Brain pericyte (primary cell): Measurements from ENCODE around the gene KLHL22.
"Not testable (repeated sequence)": the region's sequence is repeated elsewhere in the genome, so short reads cannot be mapped to it uniquely, and the experiment has no call there.

Experiments used
- DNase-seq: peaks from one replicate; pipeline ENCODE4 v3.0.0-alpha.2; 2012; ENCODE audit warnings: low read depth, low spot score

The KLHL22 gene, protein sequence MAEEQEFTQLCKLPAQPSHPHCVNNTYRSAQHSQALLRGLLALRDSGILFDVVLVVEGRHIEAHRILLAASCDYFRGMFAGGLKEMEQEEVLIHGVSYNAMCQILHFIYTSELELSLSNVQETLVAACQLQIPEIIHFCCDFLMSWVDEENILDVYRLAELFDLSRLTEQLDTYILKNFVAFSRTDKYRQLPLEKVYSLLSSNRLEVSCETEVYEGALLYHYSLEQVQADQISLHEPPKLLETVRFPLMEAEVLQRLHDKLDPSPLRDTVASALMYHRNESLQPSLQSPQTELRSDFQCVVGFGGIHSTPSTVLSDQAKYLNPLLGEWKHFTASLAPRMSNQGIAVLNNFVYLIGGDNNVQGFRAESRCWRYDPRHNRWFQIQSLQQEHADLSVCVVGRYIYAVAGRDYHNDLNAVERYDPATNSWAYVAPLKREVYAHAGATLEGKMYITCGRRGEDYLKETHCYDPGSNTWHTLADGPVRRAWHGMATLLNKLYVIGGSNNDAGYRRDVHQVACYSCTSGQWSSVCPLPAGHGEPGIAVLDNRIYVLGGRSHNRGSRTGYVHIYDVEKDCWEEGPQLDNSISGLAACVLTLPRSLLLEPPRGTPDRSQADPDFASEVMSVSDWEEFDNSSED

DNA sequence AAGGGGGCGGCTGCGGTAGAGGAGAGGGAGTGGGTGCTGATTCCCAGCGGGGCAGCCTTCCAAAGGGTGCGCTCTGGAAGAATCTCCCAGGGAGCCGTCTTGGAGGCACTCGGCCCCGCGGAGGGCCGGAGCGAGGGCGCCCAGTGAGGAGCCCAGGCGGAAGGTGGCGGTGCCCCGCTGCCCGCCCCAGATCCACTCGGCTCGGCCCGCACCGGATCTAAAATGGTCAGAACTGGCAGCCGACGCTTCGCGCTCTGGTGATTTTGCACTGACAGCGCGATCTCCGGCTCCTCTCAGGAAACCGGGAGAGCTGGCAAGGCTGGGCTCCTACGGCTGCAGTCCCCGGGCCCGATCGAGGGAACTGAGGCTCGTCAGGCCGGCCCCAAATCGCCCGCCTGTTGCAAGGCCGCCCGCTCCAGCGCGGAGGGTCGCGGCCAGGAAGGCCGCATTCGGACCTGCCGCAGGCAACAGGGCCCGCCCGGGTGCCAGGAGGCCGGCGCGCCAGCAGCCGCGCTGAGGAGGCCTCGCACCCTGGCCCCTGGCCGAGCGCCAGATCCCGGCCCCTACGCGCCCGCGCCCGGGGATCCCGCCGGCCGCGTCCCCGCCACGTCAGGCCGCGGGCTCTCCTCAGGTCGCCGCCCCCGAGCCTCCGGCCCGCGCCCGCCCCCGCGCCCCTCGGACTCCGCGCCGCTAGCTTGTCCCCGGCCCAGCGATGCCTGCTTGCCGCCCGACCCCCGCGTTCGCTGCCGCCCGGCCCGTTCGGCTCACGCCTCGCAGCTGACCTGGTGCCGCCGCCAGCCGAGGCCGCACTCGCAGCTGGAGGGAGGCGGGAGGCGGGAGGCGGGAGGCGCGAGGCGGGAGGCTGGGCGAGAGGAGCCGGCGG lies at the start of gene KLHL22:
Gene KLHL22 (minus strand): TSS at position 818 of the 883 bp plus-strand sequence. CDS start 6,584 bp downstream, outside the sequence.
- no peak for DNase-seq

DNA sequence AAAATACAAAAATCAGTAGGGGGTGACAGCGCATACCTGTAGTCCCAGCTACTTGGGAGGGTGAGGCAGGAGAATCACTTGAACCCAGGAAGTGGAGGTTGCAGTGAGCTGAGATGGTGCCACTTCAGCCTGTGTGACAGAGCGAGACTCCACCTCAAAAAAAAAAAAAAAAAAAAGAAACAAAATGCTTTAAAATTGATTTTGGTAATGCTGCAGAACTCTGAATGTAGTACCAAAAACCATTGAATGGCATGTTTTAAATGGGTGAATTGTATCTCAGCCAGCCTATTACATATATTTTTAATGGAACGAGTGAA lies 49.7 kb upstream of the KLHL22 start:
- not testable (repeated sequence) for DNase-seq

DNA sequence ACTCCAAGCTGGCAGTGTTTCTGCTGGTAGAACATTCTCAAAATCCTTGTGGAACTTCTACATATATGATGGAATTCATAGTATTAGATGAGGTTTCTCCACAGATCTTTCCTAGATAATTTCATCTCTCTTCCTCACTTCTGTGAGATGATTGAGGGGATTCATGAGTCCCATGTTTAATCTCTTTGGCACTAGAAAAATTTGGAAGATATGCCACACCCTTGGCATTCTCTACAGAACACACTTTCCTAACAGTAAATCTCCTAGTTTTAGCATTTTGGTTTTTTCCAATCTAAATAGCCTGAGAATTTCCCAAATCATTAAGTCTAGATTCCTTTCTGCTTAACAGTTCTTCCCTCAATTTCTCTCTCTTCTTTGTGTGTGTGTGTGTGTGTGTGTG lies 47.1 kb upstream of the KLHL22 start:
- DNase-seq: no peak

DNA sequence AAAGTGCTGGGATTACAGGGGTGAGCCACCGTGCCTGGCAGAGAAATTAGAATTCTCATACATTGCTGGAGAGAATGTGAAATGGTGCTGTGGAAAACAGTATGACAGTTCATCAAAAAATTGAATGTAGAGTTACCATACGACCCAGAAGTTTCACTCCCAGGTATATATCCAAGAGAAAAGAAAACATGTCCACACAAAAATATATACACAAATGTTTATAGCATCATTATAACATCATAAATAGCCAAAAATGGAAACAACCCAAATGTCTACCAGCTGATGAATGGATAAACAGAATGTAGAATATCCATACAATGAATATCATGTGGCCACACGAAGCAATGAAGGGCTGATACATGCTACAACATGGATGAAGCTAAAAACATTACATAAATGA lies 46.5 kb upstream of the KLHL22 start:
- no peak for DNase-seq

DNA sequence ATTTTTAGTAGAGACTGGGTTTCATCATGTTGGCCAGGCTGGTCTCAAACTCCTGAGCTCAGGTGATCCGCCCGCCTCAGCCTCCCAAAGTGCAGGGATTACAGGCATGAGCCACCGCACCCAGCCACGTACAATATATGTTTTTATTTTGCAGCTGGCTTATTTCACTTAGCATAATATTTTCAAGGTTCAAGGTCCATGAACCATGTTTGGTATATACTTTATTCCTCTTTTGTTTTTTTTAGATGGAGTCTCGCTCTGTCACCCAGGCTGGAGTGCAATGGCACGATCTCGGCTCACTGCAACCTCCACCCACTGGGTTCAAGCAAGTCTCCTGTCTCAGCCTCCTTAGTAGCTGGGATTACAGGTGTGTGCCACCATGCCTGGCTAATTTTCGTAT lies 43.3 kb upstream of the KLHL22 start:
- not testable (repeated sequence) for DNase-seq

DNA sequence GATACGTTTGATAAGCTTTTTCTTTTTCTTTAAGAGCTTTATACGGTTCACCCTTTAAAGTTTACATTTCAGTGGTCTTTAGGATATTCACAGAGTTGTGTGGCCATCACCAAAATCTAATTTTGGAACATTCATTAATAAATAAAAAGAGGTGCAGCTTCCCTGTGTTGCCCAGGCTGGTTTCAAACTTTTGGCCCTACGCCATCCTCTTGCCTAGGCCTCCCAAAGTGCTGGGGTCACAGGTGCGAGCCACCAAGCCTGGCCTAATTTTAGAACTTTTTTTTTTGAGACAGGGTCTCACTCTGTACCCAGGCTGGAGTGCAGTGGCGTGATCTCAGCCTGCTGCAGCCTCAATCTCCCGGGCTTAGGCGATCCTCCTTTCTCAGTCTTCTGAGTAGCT lies 42.4 kb upstream of the KLHL22 start:
- no peak for DNase-seq

DNA sequence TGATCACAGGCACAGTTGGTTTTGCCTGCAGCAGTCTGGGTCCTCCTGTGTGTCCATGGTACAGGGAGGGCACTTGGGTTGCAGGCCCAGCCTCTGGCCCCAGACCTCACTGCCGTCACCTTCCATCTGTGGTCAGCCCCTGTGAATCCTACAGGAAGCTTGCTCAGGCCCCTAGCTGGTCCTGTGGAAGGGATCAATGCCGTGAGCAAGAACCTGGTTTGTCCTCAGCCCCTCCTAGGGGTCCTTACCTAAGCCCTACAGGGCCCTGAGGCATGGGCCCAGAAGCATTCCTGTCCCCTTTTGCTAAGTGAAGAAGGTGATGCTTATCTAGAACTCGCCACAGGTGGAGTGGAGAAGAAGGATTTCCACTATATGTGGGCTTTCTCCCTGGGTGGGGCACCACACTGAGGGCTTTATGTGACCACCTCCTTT lies 41.7 kb upstream of the KLHL22 start:
- DNase-seq: no peak

DNA sequence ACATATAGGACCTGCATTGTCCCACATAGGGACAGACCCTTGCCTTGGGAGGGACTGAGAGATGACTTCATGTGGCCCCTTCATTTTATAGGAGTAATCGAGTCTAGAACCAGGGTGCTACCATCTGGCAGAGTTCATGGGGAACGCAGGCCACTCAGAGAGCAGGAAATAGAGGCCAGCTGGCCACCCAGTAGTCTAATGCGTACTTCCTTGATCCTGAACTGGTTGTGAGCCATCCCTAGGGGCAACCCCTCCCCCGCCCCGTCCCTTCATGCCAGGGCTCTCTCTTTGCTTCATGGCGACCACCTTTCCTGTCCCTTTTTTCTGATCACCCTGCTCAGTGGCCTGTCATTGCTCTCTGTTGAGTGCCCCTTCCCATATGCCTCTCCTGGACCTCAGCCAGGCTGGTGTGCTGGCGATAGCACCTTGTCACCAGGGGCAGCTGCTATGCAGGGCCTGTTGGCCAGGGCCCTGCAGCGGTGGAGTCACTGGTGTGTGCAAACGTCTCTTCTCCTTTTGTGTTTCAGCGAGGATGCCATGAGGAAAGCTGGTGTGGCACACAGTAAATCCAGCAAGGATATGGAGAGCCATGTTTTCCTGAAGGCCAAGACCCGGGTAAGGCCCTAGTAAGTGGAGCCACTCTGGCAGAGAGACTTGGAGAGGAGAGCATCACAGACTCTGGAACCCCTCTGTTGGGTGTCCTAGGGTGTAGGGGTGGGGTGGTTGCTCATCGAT lies 41.2 kb upstream of the KLHL22 start:
- no peak for DNase-seq

DNA sequence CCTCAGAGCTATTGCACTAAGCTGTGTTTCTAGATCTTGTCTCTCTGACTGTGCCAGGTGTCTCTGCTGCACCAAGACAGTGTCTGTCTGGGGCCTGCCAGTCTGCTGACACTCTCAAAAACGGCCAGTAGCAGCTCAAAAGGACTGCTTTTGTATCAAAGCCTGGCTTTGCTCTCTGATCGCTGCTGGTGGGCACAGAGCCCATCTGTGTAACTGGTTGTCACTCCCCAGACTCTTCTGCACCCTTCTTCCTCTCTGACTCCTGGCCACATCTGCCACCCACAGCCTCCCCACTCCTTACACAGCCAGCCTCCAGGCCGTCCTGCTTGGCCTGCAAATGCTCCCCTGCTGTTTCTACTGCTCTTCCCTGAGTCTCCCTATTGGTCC lies 38.3 kb upstream of the KLHL22 start:
- no peak for DNase-seq

DNA sequence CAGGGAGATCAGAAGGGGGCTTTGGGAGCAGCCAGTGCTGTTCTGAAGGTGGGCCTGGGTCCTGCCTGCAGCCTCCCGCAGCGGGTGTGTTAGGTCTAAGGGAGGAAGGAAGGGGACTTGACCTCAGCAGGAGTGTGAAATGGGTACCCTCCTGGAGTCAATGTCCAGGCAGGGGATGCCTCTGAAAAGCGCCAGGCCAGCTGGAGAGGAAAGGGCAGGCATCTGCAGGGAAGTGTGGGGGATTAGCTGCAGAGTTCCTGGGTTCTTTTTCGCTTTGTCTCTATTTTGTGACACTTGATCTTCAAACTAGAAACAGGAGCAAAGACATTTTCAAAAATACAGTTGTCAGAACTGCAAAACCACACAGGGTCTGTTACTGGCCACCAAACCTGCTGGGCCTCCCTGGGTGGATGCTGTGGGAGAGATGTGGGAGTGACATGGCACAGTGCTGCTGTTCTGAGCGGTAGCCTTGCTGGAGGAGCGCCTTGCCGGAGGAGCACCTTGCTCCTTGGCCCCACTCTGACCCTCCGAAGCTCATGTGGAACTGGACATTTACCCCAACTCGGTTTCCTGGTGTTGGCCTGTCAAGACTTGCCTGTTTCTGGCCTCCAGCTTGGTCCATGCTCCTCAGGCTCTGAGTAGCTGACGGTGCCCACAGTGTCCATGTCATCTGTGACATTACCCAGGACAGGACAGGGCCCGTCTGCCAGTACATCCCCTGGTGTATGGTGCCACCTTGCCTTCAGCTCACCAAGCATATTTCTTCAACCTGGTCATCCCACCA lies 37.7 kb upstream of the KLHL22 start:
- no peak for DNase-seq

DNA sequence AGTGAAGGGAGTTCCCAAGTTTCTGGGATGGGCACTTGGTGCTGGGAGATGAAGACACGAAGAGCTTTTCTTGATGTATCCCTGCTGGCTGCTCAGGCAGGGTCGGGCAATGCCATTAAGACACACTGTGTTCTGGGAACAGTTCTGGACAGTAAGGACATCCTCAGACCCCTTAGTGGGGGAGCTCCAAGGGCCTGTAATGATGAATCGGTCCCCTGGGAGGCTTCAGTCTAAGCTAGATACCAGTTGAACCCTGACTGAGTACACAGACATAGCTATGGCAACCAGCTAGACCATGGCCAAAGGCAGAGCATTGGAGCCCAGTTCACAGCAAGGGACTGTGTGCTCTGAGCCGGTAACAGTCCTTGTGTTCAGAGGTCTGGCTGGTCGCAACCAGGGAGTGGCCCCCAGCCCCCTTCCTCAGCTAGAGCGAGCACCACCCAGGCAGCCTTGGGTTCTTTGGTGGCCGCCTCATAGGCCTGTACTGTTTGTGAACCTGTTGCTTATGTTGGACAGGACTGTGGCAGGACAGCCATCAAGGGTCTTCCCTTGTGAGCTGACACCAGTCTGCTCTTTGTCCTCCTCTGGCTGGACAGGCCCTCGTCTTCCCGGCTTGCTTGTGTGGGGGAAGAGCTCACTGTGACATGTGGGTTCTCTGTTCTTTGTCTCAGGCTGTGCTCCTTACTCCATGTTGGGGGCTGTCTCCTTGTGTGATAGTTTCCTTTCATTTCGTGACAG lies 36.8 kb upstream of the KLHL22 start:
- no peak for DNase-seq

DNA sequence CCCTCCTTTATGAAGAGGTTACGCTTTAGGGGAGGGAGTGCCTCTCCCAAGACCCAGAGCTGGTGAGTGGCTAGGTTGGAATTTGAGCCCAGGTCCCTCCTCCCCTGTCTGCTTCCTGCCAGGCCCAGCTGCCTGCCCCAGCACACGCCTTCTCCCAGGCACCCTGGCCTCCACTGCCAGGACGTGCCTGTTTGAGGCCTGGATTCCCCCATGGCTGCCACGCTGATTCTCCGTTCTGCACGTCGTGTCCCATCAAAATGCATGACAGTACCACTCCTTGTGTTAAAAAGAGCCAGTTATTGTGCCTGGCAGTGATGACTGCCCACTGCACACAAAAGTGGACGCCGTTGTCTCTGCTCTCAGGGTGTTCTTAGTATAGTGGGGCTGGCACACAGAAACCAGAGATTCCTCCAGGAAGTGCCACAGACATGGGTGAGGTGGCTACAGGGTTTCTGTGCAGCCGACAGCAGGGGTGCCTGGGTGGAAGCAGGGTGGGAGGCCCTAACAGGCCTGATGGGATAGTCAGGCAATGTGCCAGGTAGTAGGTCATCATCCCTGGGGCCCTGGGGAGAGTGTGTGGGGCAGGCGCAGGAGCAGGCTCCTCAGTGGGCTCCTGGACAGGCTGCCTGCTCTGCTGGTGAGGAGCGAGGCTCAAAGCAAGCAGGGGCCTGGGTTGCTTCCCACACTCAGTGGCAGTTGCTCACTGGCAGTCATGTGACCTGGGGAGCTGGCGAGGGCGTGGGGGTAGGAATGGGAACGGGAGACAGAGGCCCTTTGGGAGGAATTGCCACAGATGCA lies 36.0 kb upstream of the KLHL22 start:
- peak; percentile 33 for DNase-seq

DNA sequence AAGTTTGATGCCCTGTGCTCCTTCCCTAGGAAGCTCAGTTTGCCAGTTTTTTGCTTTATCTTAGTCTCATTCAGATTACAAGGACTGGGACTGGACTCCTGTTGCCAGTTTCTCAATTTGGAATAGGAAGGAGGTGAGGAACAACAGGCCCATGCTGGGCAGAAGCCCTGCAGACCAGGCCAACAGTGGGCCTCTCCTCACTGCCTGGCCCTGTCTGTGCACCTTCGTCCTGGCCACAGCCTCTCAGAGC lies 35.5 kb upstream of the KLHL22 start:
- DNase-seq: no peak

DNA sequence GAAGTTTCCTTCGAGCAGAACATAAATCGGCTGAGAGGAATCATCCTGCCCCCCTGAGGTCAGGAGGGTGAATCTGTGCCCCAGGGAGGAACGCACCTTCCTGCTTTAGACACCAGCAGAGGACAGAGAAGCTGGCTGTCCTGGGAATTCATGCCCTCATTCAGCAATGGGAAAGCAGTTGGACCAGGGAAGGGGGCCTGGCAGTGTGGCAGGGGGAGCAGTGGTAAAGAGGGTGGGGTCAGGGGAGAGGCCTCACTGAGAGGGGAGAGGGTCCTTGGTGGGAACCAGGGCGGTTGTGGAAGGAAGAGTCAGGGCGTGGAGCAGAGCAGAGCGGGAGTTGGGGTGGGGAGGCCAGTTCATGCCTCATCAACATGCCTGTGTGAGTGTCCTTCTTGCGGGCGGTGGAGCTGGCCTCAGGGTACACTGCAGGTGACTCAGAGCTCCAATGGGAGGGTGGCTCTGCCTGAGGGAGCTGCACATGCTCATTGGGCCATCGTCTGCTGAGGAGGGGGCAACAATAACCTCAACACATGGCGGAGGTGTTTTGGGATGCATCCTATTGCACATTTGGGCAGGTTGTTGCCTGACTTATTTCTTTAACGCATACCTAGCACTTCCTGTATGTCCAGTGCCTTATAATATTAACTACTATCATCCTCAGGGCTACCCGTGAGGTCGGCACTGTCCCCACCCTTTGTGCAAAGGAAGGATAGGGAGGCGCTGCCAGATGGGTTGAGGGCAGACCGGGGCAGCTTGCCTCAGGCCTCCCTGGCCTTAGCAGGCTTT lies 35.0 kb upstream of the KLHL22 start:
- DNase-seq: no peak

DNA sequence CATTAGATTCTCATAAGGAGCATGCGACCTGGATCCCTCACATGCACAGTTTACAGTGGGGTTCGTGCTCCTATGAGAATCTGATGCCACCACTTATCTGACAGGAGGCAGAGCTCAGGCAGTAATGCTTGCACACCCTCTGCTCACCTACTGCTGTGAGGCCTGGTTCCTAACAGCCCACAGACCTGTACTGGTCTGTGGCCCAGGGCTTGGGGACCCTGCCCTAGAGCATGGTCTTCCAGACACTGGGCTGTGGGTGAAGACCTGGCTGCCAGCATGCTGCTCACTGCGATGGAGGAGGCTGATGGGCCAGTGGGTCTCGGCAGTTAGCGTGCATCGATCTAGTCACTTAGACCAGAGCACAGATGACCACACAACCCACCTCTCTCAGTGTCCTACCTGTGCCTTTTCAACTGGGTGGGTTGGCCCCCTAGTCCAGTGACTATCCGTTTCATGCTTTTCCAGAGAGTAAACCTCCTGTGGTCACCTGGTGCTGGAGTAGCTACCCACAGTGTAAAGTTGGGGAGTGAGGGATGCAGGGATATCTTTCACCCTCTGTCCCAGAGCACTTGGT lies 32.9 kb upstream of the KLHL22 start:
- no peak for DNase-seq

DNA sequence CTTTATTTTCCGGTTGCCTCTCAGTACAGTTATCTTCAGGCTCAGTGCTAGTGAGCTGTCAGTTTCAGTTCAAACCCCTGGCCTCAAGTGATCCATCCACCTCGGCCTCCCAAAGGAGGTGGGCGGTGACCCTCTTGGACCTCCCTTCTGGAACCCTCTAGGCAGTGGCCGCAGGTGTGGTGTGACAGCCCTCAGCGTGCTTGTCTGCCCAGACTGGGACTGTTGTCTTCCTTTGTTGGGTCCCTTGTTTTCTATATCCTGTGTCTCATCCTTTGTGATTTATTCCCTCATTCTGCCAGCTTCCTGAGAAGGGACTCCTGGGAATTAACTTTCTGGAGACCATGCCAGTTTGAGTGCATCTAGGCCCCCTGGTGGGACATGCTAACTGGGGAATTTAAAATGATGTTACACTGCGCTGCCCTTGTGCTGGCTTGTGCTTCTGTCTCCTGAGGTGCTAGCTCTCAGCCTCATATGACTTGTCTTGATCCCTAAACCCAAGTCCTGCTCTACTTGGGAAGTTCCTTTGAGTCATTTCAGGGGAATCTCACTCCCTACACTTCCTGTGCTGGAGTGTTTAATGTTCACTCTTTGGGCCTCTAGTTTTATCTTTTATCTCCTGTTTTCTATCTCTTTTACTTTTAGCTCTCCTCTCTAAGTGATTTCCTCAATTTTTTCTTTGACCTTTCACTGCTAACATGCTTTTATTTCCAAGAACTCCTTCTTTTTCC lies 31.2 kb upstream of the KLHL22 start:
- DNase-seq: no peak

DNA sequence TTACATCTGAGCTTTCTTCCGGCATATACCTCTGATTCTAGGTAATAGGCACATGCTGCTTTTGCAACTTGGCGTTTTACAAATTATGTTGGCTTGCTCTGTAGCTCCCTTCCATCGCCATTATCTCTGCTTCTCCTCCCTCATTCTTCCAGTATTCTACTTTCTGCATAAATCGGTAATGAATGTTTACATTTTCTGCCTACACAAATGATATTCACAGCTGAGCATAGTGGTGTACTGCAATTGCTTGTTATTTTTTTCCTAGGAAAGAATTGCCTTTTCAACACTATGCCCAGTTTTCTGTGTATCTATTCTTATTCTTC lies 30.7 kb upstream of the KLHL22 start:
- no peak for DNase-seq

DNA sequence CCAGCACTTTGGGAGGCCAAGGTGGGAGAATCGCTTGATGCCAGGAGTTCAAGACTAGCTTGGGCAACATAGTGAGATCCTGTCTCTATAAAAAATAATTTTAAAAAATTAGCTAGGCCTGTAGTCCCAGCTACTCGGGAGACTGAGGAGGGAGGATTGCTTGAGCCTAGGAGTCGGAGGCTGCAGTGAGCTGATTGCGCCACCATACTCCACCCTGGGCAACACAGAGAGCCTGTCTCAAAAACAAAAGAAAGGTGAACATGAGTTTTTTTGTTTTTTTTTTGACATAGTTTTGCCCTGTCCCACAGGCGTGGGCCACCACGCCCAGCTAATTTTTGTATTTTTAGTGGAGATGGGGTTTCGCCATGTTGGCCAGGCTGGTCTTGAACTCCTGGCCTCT lies 29.5 kb upstream of the KLHL22 start:
- no peak for DNase-seq
